Thoracic aorta endothelial cell (primary cell): Measurements from ENCODE around the gene LGALS13. TPM values are rescaled to one million over a fixed set of nuclear protein-coding genes. Genes with fewer than 3 reads are reported as not detected.

ENCODE experiments used
- small RNA-seq: library from RNA; depleted of rRNA; stranded (forward); fragments of <200 nt; gene quantifications from one replicate; pipeline ENCODE3, GENCODE V24; 2012
- total RNA-seq: library from RNA; depleted of rRNA; stranded (reverse); fragments of >200 nt; gene quantifications from 2 replicates; pipeline ENCODE4 v1.2.3, GENCODE V29; 2012

LGALS13 gene, protein sequence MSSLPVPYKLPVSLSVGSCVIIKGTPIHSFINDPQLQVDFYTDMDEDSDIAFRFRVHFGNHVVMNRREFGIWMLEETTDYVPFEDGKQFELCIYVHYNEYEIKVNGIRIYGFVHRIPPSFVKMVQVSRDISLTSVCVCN
- not detected in 2 replicates for total RNA-seq

GRCh38 chr19:39602224-39602623, at the start of gene LGALS13:
TSS of gene LGALS13 (plus strand) at chr19:39602524. CDS start at chr19:39602569, 45 bp downstream.

GRCh38 chr19:39655613-39656012, 53.3 kb downstream of the LGALS13 start, which contains the start of gene LGALS16:
TSS of gene LGALS16 (plus strand) at chr19:39655913. CDS start at chr19:39655962, 49 bp downstream.

Small RNAs within 50 kb of the gene (small RNA-seq; reads per million reads assigned to genes)
- gene AC005176.2 (not detected), gene RPS29P24 (not detected), gene RPS29P25 (not detected), gene RPS29P26 (not detected), gene RPS29P30 (not detected)

Other genes with a start within 250 kb of the LGALS13 start
- gene PAF1, start 211.4 kb upstream of the LGALS13 start, total RNA-seq = 28.9 and 33.6 TPM in 2 replicates
- 17.4 and 19.6 TPM in 2 replicates for gene MED29, start 211.1 kb upstream of the LGALS13 start, total RNA-seq
- 2.5 and 3.2 TPM in 2 replicates for gene ZFP36, start 195.7 kb upstream of the LGALS13 start, total RNA-seq
- 20.9 and 27.1 TPM in 2 replicates for gene PLEKHG2, start 189.9 kb upstream of the LGALS13 start, total RNA-seq
- gene RPS16, start 166.6 kb upstream of the LGALS13 start, total RNA-seq = 132 and 183 TPM in 2 replicates
- 91.4 and 117 TPM in 2 replicates for gene SUPT5H, start 156.9 kb upstream of the LGALS13 start, total RNA-seq
- gene TIMM50, start 121.7 kb upstream of the LGALS13 start, total RNA-seq = 69.2 and 79.4 TPM in 2 replicates
- gene DLL3, start 103.6 kb upstream of the LGALS13 start, total RNA-seq = 0.43 and 0.66 TPM in 2 replicates
- not detected in 2 replicates for gene SELENOV, start 87.4 kb upstream of the LGALS13 start, total RNA-seq
- 3.2 and 4.4 TPM in 2 replicates for gene EID2B, start 69.7 kb upstream of the LGALS13 start, total RNA-seq
- gene EID2, start 62.4 kb upstream of the LGALS13 start, total RNA-seq = 10.8 and 13.1 TPM in 2 replicates
- gene LGALS16, start 53.4 kb downstream of the LGALS13 start, total RNA-seq = not detected in 2 replicates
- not detected in 2 replicates for gene LGALS14, start 102.0 kb downstream of the LGALS13 start, total RNA-seq
- gene CLC, start 135.5 kb downstream of the LGALS13 start, total RNA-seq = not detected in 2 replicates
- gene LEUTX, start 176.3 kb downstream of the LGALS13 start, total RNA-seq = not detected in 2 replicates
- gene DYRK1B, start 231.6 kb downstream of the LGALS13 start, total RNA-seq = 12.2 and 15.6 TPM in 2 replicates
- 180 and 203 TPM in 2 replicates for gene FBL, start 243.9 kb downstream of the LGALS13 start, total RNA-seq